ENCODE results near the gene PFAS.

PFAS gene

GRCh38 chr17:8267480-8268147 lies 18.5 kb downstream of the PFAS start:
- no peak for DNase-seq

DNA sequence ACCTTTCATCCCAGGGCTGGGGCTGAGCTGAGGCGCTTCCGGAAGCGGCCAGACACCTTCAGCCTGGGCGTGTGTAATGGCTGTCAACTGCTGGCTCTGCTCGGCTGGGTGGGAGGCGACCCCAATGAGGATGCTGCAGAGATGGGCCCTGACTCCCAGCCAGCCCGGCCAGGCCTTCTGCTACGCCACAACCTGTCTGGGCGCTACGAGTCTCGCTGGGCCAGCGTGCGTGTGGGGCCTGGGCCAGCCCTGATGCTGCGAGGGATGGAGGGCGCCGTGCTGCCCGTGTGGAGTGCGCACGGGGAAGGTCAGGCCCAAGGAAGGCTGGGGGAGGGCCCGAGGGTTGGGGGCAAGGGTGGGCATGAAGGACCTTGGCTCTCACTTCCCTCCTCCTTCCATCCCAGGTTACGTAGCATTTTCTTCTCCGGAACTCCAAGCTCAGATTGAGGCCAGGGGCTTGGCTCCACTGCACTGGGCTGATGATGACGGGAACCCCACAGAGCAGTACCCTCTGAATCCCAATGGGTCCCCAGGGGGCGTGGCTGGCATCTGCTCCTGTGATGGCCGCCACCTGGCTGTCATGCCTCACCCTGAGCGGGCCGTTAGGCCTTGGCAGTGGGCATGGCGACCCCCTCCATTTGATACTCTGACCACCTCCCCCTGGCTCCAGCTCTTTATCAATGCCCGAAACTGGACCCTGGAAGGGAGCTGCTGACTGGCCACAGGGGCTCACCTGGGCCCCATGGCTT lies 19.6 kb downstream of the PFAS start:
- no peak for DNase-seq

- DNase-seq: no peak
Observed at GRCh38 chr17:8272421-8272820, 23.3 kb downstream of the PFAS start.

GRCh38 chr17:8273884-8274444 lies 24.9 kb downstream of the PFAS start:
- DNase-seq: no peak

DNA sequence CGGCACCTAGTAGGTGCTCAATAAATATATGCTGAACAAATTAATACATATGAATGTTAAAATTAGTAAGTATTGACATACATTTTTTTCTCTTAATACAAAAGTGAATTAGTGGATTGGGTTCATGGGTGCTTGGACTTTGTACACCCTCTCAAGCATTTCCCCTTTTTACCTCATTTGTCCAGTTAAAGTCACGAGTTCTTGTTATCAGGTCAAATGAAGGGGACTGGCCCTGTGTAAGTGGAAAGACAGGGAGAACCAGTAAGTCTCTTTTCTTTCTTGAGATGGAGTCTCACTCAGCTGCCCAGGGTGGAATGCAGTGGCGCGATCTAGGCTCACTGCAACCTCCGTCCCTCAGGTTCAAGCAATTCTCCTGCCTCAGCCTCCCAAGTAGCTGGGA lies 25.7 kb downstream of the PFAS start:
- peak; percentile 33 for DNase-seq

- no peak for DNase-seq
Observed at GRCh38 chr17:8275421-8276290, 26.6 kb downstream of the PFAS start.

DNA sequence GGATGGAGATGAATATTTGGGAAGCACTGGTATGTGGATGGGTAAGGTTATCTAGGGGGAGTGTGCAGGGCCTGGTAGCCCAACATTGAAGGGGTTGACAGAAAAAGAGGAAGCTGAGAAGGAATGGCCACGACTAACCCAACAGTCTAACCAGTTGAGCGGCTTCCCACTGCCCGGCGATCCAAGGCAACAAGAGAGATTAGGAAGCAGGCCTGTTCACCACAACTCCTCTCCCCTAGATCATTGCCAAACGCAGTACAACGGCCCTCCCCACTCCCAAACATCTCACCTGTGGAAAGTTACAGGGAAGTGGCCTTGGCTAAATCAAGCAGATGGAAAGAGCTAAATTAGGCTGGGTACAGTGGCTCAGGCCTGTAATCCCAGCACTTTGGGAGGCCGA lies 28.2 kb downstream of the PFAS start:
- peak; percentile 32 for DNase-seq

GRCh38 chr17:8282345-8282744 lies 33.3 kb downstream of the PFAS start:
- no peak for DNase-seq

GRCh38 chr17:8283356-8283755 lies 34.3 kb downstream of the PFAS start:
- DNase-seq: no peak

DNA sequence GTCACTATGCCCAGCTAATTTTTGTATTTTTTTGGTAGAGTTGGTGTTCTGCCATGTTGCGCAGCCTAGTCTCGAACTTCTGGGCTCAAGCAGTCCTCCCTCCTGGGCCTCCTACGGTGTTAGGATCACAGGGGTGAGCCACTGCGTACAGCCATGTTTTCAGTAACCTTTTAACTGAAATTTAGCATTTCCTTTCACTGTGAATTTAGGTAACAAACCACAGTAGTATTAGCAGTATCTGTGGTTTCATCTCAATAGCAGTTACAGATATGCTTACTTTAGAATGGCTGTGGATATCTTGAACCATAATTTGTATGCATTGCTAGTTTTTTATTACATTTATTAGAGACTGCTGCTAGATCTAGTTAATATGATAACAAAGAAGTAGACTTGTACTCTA lies 35.0 kb downstream of the PFAS start:
- no peak for DNase-seq

GRCh38 chr17:8285270-8286181 lies 36.4 kb downstream of the PFAS start:
- DNase-seq: peak; percentile 34

GRCh38 chr17:8287651-8288335 lies 38.7 kb downstream of the PFAS start:
- no peak for DNase-seq

- DNase-seq: peak; percentile 96
Observed at GRCh38 chr17:8288336-8289102, 39.4 kb downstream of the PFAS start, which contains the start of gene RANGRF. Gene RANGRF (plus strand): TSS chr17:8288670. CDS start chr17:8288789, 119 bp downstream.

DNA sequence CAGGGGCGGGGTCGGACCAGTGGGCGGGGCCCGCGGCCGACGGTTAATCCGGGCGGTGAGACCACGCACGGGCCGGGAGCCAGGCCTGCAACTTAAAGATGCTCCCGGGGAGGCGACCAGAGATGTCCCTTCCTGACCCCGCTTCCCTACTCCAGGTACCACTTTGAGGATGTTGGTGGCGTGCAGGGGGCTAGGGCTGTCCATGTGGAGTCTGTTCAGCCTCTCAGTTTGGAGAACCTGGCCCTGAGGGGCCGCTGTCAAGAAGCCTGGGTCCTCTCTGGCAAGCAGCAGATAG lies 40.0 kb downstream of the PFAS start:
- DNase-seq: no peak

DNA sequence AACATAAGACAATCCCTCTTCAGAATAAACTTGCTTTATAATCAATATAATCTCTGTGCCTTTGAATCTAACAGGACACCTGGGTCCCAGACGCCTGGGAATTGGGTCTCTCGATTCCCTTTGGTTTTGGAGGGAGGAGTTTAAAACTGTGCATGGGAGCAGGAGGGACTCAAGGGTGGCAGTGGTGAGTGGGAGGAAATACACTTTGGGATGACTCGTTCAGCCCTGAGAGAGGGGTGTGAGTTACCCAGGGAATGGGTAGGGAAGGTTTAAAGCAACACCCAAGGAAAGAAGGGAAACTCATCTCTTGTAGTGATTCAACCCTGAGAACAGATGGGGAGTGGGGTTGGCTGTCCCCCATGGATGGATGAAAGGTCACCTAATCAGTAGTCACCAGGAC lies 41.0 kb downstream of the PFAS start:
- DNase-seq: no peak

DNA sequence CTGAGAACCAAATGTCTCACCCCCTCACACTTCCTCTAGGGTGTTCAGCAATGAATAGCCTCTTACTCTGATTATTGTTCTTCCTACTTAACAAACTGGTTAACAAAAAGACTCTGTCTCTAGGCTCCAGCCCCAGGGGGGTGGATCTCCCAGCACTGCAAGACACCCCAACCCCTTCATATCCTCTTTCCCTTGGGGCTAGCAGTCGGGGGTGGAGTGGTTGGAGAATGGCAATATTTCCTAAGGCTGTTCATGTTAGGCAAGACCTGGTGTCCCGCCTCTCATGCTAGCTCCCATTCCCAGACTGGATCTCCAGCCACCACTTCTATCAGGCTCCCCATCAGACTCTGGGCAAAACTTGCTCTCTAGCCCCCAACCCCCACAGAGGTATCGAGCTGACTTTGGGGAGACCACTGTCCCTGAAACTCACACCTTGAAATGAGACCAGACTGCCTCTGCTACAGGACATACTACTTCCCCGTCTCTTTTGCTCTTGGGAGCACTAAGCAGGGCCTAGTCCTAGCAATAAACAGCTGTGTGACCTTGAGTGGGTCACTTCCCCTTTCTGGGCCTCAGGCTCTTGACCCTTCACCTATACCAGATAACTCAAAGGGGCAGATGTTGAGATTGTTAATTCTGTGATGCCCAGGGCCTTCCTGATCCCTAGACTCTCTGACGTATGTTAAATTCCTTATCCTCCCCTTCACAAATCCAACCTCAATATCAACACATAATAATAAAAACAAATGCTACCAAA lies 43.7 kb downstream of the PFAS start:
- peak; percentile 34 for DNase-seq

DNA sequence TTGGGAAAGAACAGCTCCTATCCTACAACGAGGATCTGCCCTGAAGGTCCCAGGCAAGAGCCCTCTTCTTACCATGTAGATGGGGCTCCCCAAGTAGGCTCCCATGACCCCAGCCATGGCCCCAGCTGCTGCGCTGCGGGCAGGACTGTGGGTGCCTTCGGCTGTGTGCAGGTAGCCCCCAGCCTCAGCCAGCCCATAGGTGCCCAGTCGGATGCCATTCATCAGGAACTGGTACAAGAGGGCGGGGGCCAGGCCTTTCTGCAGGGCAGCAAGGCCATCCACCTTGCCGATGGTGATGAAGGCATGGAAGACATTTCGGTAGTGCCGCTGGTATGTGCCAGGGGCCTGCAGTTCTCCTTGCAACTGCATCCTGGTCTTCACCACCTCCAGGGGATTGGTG lies 45.3 kb downstream of the PFAS start:
- no peak for DNase-seq

DNA sequence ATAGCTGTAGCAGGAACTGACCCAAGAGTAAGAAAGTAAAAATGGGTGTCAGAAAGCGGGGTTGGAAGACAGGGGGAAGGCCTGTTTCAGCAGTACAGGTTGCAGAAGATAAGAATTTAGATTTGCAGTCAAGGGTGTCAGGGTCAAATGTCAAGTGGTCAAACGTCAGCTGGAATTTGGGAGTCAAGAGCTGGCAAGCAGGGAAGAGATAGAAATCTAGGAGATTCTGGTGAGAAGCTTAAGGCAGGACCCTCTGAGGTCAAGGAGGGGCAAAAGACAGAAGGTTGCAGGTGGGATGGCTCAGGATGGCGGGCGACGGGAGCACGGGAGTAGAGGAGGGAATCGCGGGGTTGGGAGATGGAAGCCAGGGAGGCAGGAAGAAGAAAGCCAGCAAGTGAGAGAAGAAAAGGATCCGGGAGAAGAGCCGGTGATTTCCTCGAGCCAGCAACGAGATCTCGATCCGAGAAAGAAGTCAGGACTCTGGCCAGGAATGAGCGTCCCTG lies 45.8 kb downstream of the PFAS start:
- DNase-seq: no peak

DNA sequence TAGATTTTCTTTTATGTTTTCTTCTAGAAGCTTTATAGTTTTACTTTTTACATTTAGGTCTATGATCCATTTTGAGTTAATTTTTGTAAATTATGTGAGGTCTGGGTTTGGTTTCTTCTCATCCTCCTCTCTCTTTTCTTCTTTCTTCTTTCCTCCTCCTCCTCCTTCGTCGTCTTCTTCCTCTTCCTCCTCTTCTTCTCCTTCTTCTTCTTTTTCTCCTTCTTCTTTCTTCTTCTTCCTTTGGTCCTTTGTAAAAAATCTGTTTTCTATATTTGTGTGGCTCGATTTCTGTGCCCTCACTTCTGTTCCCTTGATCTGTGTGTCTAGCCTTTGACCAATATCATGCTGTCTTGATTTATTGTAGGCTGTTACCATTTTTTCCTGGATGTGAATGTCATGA lies 51.1 kb downstream of the PFAS start:
- DNase-seq: no peak

Measured in OCI-M1 (cell line).